Measurements from ENCODE around the gene GALNT1. TPM values are rescaled to one million over a fixed set of nuclear protein-coding genes. Genes with fewer than 3 reads are reported as not detected.

GALNT1 gene
- total and polyA plus RNA-seq, 4 donors = 18.1 to 65.3 (median 37.3) TPM

- ATAC-seq (ENCODE audit: low FRiP score) (no peak), DNase-seq (no peak)
- intact Hi-C loops (cut with DNase I) = no loop called here
- no peaks in the 10 kb centered on the region for H3K36me3 ChIP-seq (ENCODE audit: control insufficient read depth in 1 of 2, insufficient read depth in 2 of 2, low read length in 1 of 2)
- no peaks in the 10 kb centered on the region for H3K9me3 ChIP-seq (ENCODE audit: control insufficient read depth, low read length)
- no peaks in the 10 kb centered on the region for H3K27me3 ChIP-seq (ENCODE audit: control insufficient read depth in 1 of 2, insufficient read depth in 2 of 2, low read length in 1 of 2)
- H3K4me3 ChIP-seq (ENCODE audit: low read length in 2 of 2) = no peak overlapping the region
- H3K4me1 ChIP-seq (ENCODE audit: control insufficient read depth in 1 of 2, insufficient read depth in 2 of 2, low read length in 2 of 2) = peaks cover 0 to 2% of the 10 kb centered on the region in 2 donors
- H3K27ac ChIP-seq (ENCODE audit: low read depth in 1 of 2, low read length in 2 of 2) = no peak overlapping the region
- WGBS, 2 donors = 92% methylated on average over 3 of the region's 3 CpGs
Observed at GRCh38 chr18:35605686-35606417, 24.3 kb downstream of the GALNT1 start.

- H3K27ac ChIP-seq (ENCODE audit: low read depth in 1 of 2, low read length in 2 of 2) = no peak overlapping the region
- intact Hi-C loops (cut with DNase I) = no loop called here
Observed at GRCh38 chr18:35609236-35609635, 27.7 kb downstream of the GALNT1 start.

DNA sequence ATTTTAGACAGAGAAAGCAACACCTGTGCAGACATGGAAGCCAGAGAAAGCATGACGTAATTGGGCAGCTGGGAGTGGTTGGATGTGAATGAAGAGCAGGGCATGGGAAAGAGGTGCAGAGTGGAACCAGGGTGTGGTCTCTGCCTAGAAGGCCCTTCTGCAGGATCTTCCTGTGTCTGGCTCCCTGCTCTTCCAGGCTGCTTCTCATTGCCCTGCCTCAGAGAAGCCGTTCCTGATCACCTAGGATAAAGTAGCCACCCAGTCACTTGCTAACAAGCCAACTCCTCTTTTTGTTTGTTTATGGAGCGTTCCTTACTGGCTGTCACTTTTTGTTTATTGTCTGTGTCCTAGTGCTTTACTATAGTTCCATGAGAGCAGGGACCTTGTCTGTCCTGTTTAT, 28.5 kb downstream of the GALNT1 start:
- ATAC-seq (ENCODE audit: low FRiP score) (no peak), DNase-seq (no peak)
- 92 to 96% methylated on average over 3 of the region's 3 CpGs for WGBS, 2 donors
- no peaks in the 10 kb centered on the region for H3K9me3 ChIP-seq (ENCODE audit: control insufficient read depth, low read length)
- intact Hi-C loops (cut with DNase I) = no loop called here
- H3K27ac ChIP-seq (ENCODE audit: low read depth in 1 of 2, low read length in 2 of 2) = no peak overlapping the region
- no peaks in the 10 kb centered on the region for H3K27me3 ChIP-seq (ENCODE audit: control insufficient read depth in 1 of 2, insufficient read depth in 2 of 2, low read length in 1 of 2)
- no peaks in the 10 kb centered on the region for H3K36me3 ChIP-seq (ENCODE audit: control insufficient read depth in 1 of 2, insufficient read depth in 2 of 2, low read length in 1 of 2)
- peaks cover 0 to 2% of the 10 kb centered on the region in 2 donors for H3K4me1 ChIP-seq (ENCODE audit: control insufficient read depth in 1 of 2, insufficient read depth in 2 of 2, low read length in 2 of 2)
- H3K4me3 ChIP-seq (ENCODE audit: low read length in 2 of 2) = no peak overlapping the region

More at GRCh38 chr18:35609236-35609635, 27.7 kb downstream of the GALNT1 start:
- 94 to 95% methylated on average over 1 of the region's 1 CpG for WGBS, 2 donors
- no peaks in the 10 kb centered on the region for H3K27me3 ChIP-seq (ENCODE audit: control insufficient read depth in 1 of 2, insufficient read depth in 2 of 2, low read length in 1 of 2)
- no peak overlapping the region for H3K4me3 ChIP-seq (ENCODE audit: low read length in 2 of 2)
- no peaks in the 10 kb centered on the region for H3K36me3 ChIP-seq (ENCODE audit: control insufficient read depth in 1 of 2, insufficient read depth in 2 of 2, low read length in 1 of 2)
- ATAC-seq (ENCODE audit: low FRiP score) (no peak), DNase-seq (no peak)
- peaks cover 0 to 2% of the 10 kb centered on the region in 2 donors for H3K4me1 ChIP-seq (ENCODE audit: control insufficient read depth in 1 of 2, insufficient read depth in 2 of 2, low read length in 2 of 2)
- H3K9me3 ChIP-seq (ENCODE audit: control insufficient read depth, low read length) = no peaks in the 10 kb centered on the region

DNA sequence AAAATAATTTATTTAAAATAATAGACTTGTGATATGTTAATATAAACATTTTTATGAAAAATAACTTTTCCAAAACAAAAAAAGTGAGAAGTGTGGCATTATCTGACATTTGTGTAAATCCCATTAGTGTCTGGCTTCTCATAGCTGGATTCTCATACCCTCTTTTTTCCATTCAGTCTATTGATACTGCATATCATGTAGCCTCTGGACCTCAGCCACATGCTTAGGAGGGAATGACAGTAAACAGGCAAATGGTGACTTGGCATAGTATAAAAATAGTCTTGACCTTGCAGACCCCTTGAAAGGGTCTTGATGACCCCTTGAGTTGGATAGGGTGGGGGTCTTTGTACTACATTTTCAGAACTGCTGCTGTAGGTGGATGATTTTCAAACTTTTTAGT, 29.2 kb downstream of the GALNT1 start:
- no peak for DNase-seq
- Histone ChIP-seq H3K27me3 (ENCODE audit: control insufficient read depth in 1 of 2, insufficient read depth in 2 of 2, low read length in 1 of 2) (no peaks in the 10 kb centered on the region), H3K9me3 (ENCODE audit: control insufficient read depth, low read length) (no peaks in the 10 kb centered on the region), H3K4me1 (ENCODE audit: control insufficient read depth in 1 of 2, insufficient read depth in 2 of 2, low read length in 2 of 2) (peaks cover 0 to 2% of the 10 kb centered on the region in 2 donors), H3K36me3 (ENCODE audit: control insufficient read depth in 1 of 2, insufficient read depth in 2 of 2, low read length in 1 of 2) (no peaks in the 10 kb centered on the region), H3K27ac (ENCODE audit: low read depth in 1 of 2, low read length in 2 of 2) (no peak overlapping the region), H3K4me3 (ENCODE audit: low read length in 2 of 2) (no peak overlapping the region)
- ATAC-seq (ENCODE audit: low FRiP score) = no peak
- intact Hi-C loops (cut with DNase I) = no loop called here

DNA sequence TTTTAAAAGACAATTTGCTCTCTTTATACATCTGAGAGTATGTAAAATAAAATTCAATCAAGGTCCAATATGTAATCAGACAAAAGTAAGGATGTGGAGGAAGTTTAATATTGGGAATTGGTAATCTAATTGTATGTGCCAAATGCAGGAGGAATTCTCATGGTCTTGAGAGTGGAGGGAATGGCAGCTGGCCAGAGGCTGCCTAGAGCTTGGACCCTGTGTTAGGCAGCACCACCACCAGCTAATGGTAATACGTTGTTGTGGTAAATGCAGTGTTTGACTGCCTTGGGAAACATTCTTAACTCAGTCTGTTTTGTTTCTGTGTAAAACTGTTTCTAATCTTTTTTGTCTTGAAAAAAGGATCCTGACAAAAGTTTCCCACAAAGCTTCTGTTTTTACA, 30.0 kb downstream of the GALNT1 start:
- 35 to 40% methylated on average over 1 of the region's 1 CpG for WGBS, 2 donors
- no peak overlapping the region for H3K4me3 ChIP-seq (ENCODE audit: low read length in 2 of 2)

GRCh38 chr18:35616074-35616473, 34.5 kb downstream of the GALNT1 start:
- DNase-seq (no peak), ATAC-seq (ENCODE audit: low FRiP score) (no peak)
- Histone ChIP-seq H3K27me3 (ENCODE audit: control insufficient read depth in 1 of 2, insufficient read depth in 2 of 2, low read length in 1 of 2) (no peaks in the 10 kb centered on the region), H3K36me3 (ENCODE audit: control insufficient read depth in 1 of 2, insufficient read depth in 2 of 2, low read length in 1 of 2) (no peaks in the 10 kb centered on the region), H3K4me1 (ENCODE audit: control insufficient read depth in 1 of 2, insufficient read depth in 2 of 2, low read length in 2 of 2) (peaks cover 0 to 8% of the 10 kb centered on the region in 2 donors), H3K27ac (ENCODE audit: low read depth in 1 of 2, low read length in 2 of 2) (no peak overlapping the region), H3K9me3 (ENCODE audit: control insufficient read depth, low read length) (no peaks in the 10 kb centered on the region), H3K4me3 (ENCODE audit: low read length in 2 of 2) (no peak overlapping the region)
- intact Hi-C loops (cut with DNase I) = no loop called here
- 97 to 99% methylated on average over 2 of the region's 2 CpGs for whole genome bisulfite sequencing, 2 donors

More for the DNA sequence above, 30.0 kb downstream of the GALNT1 start:
- H3K36me3 ChIP-seq (ENCODE audit: control insufficient read depth in 1 of 2, insufficient read depth in 2 of 2, low read length in 1 of 2) = no peaks in the 10 kb centered on the region
- intact Hi-C loops (cut with DNase I) = no loop called here
- DNase-seq (no peak), ATAC-seq (ENCODE audit: low FRiP score) (no peak)
- no peaks in the 10 kb centered on the region for H3K27me3 ChIP-seq (ENCODE audit: control insufficient read depth in 1 of 2, insufficient read depth in 2 of 2, low read length in 1 of 2)
- H3K27ac ChIP-seq (ENCODE audit: low read depth in 1 of 2, low read length in 2 of 2) = no peak overlapping the region
- peaks cover 0 to 6% of the 10 kb centered on the region in 2 donors for H3K4me1 ChIP-seq (ENCODE audit: control insufficient read depth in 1 of 2, insufficient read depth in 2 of 2, low read length in 2 of 2)
- no peaks in the 10 kb centered on the region for H3K9me3 ChIP-seq (ENCODE audit: control insufficient read depth, low read length)

- intact Hi-C loops (cut with DNase I) = no loop called here
- Histone ChIP-seq H3K27ac (ENCODE audit: low read depth in 1 of 2, low read length in 2 of 2) (no peak overlapping the region), H3K36me3 (ENCODE audit: control insufficient read depth in 1 of 2, insufficient read depth in 2 of 2, low read length in 1 of 2) (no peaks in the 10 kb centered on the region), H3K4me1 (ENCODE audit: control insufficient read depth in 1 of 2, insufficient read depth in 2 of 2, low read length in 2 of 2) (peaks cover 0 to 8% of the 10 kb centered on the region in 2 donors), H3K4me3 (ENCODE audit: low read length in 2 of 2) (no peak overlapping the region), H3K27me3 (ENCODE audit: control insufficient read depth in 1 of 2, insufficient read depth in 2 of 2, low read length in 1 of 2) (no peaks in the 10 kb centered on the region), H3K9me3 (ENCODE audit: control insufficient read depth, low read length) (no peaks in the 10 kb centered on the region)
- WGBS, 2 donors = 73 to 75% methylated on average over 6 of the region's 6 CpGs
- ATAC-seq (ENCODE audit: low FRiP score) (peak; percentile 36), DNase-seq (peak in 1 of 2 donors; percentile 59)
Observed at GRCh38 chr18:35616664-35617423, 35.3 kb downstream of the GALNT1 start.

DNA sequence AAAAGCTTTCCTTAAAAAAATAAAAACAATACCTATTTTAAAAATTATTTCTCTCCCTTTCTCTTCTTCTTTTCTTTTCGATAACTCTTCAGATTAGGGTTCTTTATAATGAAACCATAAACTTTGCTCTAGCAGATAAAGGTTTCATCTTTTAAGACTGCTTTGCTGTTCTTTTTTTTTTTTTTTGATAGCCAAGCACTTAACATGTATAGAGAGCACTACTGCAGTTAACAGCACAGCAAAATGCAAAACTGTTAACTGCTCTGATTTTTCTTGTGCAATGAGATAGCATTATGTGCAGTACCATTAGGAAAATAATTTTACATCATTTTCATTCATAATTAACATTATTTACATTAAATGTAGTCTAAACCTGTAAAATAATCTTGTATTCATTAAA, 36.3 kb downstream of the GALNT1 start:
- no peaks in the 10 kb centered on the region for H3K27me3 ChIP-seq (ENCODE audit: control insufficient read depth in 1 of 2, insufficient read depth in 2 of 2, low read length in 1 of 2)
- H3K9me3 ChIP-seq (ENCODE audit: control insufficient read depth, low read length) = no peaks in the 10 kb centered on the region
- no peak for ATAC-seq (ENCODE audit: low FRiP score)
- 95 to 100% methylated on average over 1 of the region's 1 CpG for WGBS, 2 donors
- intact Hi-C loops (cut with DNase I) = no loop called here
- no peak for DNase-seq
- H3K27ac ChIP-seq (ENCODE audit: low read depth in 1 of 2, low read length in 2 of 2) = no peak overlapping the region
- no peak overlapping the region for H3K4me3 ChIP-seq (ENCODE audit: low read length in 2 of 2)
- peaks cover 0 to 8% of the 10 kb centered on the region in 2 donors for H3K4me1 ChIP-seq (ENCODE audit: control insufficient read depth in 1 of 2, insufficient read depth in 2 of 2, low read length in 2 of 2)
- no peaks in the 10 kb centered on the region for H3K36me3 ChIP-seq (ENCODE audit: control insufficient read depth in 1 of 2, insufficient read depth in 2 of 2, low read length in 1 of 2)

DNA sequence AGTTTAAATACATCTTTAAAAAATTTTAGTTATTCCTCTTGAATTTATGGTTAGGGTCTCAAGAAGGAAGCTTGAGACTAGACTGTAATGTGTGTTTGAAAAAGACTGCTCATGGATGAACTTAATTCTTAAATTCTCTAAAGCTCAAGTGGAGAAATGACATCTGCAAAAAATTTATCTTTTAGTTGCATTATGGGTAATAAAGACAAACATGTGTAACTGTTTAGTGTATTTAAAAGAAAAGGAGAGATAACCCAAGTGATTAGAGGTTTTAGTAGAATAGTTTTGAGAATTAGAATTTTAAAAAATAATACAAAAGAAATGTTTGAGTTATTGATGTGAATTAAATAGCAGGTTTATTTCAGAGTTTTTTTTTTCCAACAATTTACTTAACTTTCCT, 36.7 kb downstream of the GALNT1 start:
- no peak overlapping the region for H3K4me3 ChIP-seq (ENCODE audit: low read length in 2 of 2)
- no peak overlapping the region for H3K27ac ChIP-seq (ENCODE audit: low read depth in 1 of 2, low read length in 2 of 2)
- H3K9me3 ChIP-seq (ENCODE audit: control insufficient read depth, low read length) = no peaks in the 10 kb centered on the region
- no peaks in the 10 kb centered on the region for H3K36me3 ChIP-seq (ENCODE audit: control insufficient read depth in 1 of 2, insufficient read depth in 2 of 2, low read length in 1 of 2)
- ATAC-seq (ENCODE audit: low FRiP score) (no peak), DNase-seq (no peak)
- H3K27me3 ChIP-seq (ENCODE audit: control insufficient read depth in 1 of 2, insufficient read depth in 2 of 2, low read length in 1 of 2) = no peaks in the 10 kb centered on the region
- intact Hi-C loops (cut with DNase I) = no loop called here
- peaks cover 0 to 8% of the 10 kb centered on the region in 2 donors for H3K4me1 ChIP-seq (ENCODE audit: control insufficient read depth in 1 of 2, insufficient read depth in 2 of 2, low read length in 2 of 2)

All from aorta (tissue), 5 donors.